Epidermal melanocyte (primary cell): ENCODE data around the gene PRDM16.
"Not testable (repeated sequence)": the region's sequence is repeated elsewhere in the genome, so short reads cannot be mapped to it uniquely, and the experiment has no call there.

Source experiments
- DNase-seq: peaks from one replicate; pipeline ENCODE4 v3.0.0; 2011; ENCODE audit warnings: low spot score; ENCODE audit not compliant: insufficient read length

PRDM16 gene

DNA sequence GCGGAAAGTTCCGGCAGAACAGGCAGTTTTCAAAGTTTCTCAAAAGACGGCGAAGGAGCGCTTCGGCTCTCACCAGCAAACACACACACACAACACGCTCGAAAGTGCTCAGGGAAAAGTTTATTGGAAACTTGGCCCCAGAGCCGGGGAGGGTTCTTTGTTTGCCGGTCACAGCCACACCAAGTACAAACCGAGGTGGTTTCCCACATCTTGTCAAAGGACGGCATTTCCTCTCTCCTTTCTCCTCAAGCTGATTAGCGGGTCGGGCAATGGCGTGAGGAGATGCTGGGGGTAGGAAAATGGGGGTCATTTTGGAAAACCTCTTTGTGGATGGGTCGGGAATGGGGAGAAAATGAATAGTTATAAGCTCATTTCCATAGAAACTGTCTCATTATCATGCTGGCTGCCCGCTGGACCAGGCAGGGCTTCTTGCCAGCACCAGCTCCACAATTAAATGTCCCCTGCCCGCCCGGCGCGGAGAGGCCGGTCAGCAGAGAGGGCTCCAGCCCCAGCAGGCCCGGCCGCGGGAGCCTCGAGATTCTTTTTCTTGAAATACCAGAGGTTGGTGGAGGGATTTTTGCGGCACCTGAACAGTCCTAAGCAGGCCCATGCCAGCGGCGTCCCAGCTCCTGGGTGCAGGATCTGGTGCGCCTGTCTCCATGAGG is 92.3 kb downstream of the PRDM16 start:
- no peak for DNase-seq

DNA sequence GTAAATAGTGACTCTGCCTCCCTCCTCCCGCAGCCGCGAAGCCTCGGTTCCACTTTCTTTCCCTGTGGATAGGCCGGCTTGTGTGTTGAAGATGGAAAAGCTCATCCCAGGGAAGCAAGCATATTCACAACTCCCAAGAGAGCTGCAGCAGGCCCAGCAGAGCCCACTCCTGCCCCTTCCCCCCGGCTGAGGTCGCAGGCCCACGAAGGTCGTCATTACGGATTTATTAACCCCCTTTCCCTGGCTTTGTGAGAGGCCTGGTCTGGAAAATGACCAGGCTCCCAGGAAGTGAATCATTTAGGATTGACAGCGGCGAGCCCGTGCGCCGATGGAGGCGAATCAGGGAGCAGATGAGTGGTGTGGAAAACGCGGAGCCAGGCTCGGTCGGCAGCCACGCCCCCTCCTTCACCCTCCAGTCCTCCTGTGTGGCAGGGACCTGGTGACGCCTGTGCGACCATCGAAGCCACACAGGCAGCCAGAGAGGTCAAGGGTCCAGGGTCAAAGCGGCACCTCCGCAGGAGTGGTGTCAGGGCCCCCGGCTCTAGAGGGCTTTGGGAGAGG is 93.4 kb downstream of the PRDM16 start:
- no peak for DNase-seq

DNA sequence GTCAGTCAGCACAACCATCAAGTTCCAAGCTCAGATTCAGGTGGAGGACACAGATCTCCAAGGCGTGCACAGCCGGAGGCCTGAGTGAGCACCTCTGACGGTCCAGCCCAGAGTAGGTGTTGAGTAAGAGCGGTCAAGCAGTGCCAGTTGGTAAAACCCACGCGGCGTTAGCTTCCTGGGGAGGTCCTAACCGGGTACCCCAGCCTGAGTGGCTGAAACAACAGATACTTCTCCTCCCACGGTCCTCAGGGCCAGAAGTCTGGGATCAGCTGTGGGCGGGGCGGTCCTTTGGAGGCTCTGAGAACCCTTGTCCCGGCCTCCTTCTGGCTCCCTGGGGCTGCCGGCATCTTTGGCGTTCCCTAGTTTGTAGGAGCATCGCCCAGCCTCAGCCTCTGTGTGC is 94.4 kb downstream of the PRDM16 start:
- DNase-seq, result no peak

DNA sequence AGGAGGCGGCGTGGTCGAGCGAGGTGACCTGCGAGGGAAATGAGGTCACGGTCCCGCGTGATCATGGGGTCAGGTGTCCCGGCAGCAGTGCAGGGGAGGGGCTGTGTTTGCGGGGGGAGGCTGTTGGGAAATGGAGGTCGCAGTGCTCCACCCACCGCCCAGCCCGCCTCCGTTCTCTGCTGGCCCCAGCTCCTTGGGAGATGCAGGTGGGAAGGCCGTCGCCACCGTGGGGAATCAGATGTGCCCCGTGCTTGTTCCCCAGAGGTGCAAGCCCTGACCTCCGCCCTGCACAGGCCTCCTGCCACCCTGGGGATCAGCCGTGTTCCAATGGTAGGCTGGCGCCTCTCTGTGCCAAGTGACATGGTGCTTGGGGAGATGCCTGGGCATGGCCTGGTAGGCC is 95.7 kb downstream of the PRDM16 start:
- DNase-seq, result no peak

DNA sequence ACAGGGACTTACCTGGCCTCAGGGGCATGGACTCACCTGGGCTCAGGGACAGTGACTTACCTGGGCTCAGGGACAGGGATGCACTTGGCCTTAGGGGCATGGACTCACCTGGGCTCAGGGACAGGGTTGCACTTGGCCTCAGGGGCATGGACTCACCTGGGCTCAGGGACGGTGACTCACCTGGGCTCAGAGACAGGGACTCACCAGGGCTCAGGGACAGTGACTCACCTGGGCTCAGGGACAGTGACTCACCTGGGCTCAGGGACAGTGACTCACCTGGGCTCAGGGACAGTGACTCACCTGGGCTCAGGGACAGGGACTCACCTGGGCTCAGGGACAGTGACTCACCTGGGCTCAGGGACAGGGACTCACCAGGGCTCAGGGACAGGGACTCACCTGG is 96.2 kb downstream of the PRDM16 start:
- DNase-seq, result not testable (repeated sequence)

DNA sequence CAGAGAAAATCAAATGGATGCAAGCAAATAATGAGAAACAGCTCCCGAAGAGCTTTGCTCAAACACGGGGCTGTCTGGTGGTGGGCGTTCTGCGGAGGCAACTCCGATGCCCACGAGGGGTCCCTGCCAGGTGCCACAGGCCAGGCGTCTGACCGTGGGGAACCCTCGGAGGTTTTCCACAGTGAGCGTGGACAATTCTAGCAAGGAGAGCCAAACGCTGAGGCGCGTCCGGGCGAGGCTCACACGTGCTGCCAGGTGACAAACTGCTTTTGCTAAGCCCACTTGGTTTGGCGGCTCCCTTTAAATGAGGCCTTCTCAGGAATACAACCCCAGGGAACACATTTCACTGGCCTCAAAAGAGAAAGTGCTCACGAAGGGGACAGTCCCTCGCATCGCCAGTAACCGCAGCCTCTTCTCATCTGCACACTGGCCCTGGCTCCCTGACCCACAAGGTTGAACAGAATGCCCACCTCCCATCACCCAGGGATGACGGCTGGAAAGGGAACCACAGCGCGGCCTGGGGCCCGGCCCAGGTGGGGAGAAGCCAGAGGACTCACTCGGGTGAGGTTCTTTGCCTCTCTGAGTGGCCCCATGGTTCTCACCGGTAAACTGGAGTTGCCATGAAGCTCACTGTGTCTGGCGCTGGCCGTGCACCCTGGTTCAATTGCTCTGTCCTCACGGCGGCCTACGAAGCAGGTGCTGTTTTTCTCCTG is 97.4 kb downstream of the PRDM16 start:
- no peak for DNase-seq

DNA sequence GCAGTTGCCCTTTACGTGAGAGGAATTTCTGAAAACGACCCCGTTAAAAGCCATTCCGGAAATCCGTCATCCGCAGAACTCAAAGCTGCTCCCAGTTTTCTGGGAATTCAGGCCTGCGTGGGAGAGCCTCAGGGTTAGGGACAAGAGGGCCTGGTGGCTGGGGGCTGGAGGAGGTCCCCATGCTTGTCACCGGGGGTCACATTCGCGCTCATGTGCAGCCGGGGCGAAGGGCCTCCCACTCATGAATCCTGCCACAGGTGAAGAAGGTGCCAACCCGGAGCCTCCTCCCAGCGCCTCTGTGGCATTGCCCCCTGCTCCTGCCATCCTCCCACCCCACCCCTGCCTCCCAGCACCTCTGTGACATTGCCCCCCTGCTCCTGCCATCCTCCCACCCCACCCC is 98.3 kb downstream of the PRDM16 start:
- DNase-seq, result no peak

DNA sequence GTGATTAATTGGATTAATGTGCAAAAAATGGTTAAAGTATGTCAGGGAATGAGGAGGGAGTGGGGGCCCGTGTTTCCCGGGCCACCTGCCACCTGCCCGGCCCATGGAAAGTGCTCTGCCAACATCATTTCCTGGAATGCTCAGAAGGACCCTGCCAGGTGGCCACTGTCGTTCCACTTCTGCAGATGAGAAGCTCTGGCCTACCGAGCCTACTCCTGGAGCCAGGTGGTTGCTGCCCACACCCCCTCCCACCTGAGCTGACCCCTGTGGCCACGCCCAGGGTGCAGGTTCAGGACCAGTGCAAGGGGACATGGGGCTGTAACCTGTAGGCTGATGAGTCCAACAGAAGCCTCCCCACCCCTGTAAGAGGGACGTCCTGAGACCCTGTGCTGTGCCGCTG is 99.7 kb downstream of the PRDM16 start:
- no peak for DNase-seq

DNA sequence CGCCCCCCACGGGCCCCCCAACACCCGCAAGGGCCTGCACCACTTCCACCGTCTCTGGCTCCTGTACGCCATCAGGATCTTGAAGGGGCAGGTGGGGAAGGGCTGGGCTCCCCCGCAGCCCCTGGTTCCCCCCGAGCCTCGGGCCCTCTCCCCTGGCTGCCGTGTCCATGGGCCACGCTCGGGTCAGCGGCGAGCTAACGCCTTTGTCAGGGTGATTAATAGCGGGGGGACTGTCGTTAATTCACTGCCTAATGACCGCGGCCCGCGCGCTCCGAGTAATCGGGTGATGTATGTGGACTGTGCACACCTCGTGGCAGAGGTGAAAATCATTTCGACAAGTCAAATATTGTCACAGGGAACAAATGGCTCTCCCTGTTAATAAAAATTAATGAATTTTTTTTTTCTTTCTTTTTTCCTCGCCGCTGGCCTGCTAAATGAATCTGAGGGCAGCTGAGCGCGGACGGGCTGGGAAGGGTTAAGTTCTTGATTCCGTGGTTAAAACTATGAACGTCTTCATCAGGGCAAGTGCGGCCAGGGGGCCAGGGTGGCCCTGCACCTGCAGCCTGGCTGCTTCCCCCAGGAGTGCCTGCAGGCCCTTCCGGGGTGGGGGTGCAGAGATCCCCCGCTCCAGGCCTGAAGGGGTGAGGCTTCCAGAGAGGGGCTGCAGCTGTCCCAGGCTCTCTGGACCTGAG is 100.8 kb downstream of the PRDM16 start:
- no peak for DNase-seq

DNA sequence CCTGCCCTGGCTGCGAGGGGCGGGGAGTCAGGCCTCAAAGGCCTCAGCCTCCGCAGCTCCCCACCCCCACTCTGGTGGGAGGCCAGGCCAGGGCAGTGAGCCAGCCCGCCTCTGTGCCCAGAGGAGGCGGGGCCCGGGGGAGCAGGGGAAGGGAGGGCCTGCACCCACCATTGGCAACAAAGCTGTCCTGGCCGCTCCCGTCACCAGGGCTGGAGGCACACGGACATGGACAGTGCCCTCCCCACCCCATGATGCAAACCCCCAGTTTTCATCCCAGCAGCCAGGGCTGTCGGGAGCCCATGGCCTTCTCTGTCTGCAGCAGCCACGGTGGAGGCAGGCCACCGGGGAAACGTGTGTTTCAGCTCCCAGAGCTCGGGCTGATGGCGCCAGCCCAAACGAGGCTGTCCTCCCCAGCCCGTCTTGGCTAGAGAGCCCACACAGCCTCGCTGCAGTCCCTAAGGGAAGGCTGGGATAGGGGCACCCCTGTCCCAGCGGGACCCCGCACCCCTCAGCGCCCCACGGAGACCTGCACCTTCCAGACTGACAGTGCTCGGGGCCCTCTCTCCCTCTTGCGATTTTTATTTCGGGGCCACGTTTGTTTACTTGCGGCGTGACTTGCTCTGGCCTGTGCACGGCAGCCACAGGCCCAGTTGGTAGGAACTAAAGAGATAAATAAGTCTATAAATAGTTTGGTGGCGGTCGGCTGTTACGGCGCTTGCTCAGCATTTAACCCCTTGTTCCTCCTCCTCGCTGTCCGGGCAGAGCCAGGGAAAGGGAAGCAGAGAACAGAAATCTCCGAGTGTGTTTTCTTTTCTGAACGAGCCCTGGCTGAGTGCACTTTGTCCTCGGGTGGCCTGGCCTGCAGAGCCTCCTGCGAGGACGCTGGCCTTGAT is 101.8 kb downstream of the PRDM16 start:
- DNase-seq, result no peak

DNA sequence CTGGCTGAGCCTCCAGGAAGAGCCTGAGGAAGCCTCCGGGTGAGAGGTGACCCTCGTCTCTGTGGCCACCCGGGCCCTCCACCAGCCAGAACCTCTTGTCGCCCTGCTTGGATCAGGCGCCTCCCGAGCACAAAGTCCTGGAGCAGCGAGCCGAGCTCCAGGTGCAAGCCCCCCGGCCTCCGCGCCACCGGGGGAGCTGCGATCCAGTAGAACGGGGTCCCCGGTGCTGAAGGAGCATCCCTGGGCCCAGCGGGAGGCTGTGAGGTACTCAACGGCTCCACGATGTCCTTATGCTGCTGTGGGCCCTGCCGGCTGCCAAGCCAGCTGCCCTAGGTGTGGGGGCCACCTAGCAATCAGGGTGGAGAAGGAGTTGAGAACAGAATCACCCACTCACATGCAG is 102.8 kb downstream of the PRDM16 start:
- no peak for DNase-seq

DNA sequence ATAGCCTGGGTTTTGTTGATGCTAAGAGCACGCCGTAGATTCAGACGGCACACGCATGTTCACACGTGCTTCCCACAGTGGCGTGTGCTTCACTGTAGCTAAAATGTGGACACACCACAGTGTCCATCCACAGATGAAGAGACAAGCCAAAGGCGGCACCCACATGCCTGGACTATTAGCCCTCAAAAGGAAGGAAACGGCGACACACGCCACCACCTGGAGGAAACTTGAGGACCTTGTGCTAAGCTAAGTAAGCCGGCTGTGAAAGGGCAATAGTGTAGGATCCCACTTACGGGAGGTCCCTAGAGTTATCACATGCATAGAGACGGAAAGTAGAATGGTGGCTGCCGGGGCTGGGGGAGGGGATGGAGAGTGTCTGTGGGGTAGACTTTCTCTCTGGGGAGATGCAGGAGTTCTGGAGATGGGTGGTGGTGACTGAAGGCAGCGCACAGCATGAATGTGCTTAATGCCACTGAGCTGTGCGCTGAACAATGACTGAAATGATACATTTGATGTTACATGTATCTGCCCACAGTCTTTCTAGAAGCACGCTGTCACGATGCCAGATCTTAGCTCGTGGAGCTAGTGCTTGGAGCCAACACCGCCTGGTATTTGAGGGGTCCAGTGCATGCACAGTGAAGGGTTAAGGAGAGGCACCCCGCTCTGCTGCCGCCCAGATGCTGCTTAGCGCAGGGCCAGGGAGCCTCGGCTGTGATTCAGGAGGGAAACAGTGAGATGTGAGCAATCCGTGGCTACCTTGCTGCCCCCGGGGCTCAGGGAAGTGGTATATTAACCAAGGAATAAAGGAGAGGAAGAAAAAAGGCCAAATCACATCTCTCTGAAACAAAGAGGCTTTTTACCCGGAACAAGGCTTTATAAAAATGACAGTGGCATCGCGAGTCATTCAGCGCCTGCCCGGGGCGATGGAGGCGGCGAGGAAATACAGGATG is 103.7 kb downstream of the PRDM16 start:
- DNase-seq, result no peak

DNA sequence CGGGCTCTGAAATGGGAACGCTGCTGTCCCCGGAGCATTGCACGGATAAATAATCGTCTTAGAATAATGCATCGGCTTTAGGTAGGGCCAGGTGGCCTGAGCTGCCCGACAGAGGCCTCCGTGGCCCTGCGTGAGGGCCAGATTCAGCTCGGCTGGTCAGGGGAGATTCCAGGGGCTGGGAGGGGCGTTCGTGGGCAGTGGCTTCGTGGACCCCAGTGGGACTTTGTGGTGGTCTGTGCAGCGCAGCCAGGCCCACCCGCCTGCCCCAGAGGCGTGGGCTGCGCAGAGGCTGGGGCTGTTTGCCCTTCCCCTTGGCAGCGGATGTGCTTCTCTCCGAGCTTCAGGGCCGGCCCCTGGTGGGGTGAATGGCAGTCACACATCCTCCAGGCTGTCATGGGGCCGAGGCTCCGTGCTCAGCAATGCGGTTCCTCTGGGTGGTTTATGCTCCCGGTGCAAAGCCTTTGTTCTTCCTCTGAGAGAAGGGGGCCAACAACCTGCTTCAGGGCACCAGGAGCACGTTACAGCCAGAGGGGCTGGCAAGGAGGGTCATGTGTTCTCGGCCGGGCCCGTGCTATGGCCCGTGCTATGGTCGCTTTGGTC is 104.5 kb downstream of the PRDM16 start:
- no peak for DNase-seq

DNA sequence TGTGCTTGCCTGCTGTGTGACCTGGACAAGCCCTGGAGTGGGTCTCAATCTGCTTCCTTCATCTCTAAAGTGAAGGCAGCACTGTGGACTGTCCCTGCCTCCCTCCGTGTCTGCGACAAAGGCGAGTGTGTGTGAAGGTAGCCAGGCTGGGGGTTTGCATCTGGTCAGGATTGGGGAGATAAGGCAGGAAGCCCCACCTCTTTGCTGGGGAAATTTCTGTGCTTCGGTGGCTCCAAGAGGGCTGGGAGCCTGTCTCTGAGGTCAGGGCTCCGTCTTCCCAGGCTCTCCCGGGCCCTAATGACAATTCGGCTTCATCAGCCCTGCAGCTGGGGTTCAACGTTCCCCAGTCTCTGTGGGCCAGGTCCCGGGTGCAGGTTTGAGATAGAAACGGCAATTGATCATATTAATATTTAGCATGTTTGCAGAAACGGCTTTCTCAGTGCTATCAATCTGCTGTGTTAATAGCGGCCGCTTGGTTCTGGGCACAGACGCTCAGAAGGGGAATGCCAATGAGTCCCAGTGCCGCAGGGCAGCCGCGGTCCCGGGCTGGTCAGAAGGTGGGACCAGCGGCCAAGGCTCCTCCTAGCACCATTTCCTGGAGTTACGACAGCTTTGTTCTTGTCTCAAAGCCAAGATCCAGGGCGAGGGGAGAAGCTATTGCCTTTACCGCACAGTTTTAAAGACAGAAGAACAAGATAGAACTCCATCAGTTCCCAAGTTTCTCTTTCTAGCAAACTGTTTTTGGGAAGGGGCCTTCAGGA is 105.7 kb downstream of the PRDM16 start:
- DNase-seq, result no peak

DNA sequence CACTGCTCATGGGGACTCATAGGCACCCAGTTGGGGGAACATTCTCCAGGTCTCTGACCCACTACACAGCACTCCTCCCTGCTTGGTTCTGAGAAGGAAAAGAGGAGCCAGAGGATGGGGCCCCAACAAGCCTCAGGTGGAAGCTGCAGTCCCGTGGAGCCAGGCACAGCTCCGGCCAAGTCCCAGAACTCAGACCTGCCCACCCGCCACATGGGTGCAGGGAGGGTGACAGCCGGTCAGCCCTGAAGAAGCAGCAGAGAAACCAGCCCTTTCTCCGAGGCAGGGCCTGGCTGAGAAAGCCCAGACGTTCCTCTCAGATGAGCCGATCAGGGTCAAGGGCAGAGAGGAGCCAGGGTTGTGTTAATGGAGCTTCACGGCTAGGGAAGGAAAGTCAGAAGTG is 106.5 kb downstream of the PRDM16 start:
- no peak for DNase-seq

DNA sequence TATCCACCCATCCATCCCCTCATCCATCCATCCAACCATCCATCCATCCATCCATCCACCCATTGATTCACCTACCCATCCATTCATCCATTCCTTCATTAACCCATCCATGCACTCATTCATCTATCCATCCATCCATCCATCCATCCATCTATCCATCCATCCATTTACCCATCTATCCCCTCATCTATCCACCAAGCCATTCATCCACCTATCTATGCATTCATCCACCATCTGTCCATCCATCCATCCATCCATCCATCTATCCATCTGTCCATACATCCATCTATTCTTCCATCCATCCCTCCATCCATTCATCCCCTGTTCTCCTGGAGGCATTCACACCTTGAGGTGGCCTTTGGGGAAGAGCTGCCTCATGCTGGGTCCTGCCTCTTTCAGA is 107.0 kb downstream of the PRDM16 start:
- no peak for DNase-seq

DNA sequence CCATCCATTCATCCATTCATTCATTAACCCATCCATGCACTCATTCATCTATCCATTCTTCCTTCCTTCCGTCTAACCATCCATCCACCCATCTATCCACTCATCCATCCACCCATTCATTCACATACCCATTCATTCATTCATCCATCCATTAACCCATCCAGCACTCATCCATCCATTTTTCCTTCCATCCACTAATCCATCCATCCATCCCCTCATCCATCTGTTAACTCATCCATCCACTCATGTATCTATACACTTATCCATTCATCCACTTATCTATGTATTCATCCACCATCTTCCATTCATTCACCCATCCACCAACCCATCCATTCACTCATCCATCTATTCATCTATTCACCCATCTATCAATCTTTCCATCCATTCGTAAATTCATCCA is 107.8 kb downstream of the PRDM16 start:
- no peak for DNase-seq

DNA sequence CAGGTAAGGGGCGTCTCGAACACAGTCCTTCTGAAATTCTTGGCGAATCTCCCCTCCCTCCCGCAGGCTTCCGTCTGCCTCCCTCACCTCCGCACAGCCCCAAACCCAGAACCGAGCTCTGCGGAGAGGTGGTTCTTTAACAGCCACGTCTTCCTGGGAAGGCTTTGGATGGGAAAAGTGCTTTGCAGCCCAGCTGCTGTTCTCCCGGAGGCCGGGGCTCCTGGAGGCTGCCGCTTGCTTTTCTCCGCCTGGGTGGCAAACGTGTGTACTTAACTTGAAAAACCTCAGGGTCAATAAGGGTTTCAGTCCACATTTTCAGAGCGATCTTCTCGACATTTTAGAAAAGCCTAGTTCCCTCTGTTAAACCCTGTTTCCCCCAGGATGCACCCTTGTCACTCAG is 109.3 kb downstream of the PRDM16 start:
- no peak for DNase-seq

DNA sequence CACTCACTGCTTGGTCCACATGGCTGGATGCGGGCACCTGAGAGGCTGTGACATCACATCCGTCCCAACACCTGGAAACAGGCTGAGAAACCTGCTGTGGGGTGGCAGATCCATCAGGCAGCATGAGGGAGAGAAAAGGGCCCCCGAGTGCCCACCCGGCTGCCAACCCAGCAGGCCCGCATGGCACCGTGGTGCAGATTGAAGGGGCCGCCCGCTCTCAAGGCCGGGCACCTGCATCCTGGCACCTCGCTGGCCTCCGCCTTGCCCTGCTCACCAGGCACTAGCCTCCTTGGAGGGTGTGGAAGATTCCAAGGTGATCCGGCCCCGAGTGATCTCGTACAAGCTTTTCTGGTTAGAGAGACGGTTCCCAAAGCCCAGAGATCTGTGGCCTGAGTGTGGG is 110.5 kb downstream of the PRDM16 start:
- DNase-seq, result no peak
